HG03139 (cell line): ENCODE results near the gene PTPRD.
"Not testable (repeated sequence)": the region's sequence is repeated elsewhere in the genome, so short reads cannot be mapped to it uniquely, and the experiment has no call there.

Experiments
- ATAC-seq: cut with Tn5 transposase; IDR thresholded peaks from one replicate; pipeline ENCODE4 v1.9.1; 2021; ENCODE audit not compliant: unreplicated experiment

The PTPRD gene

DNA sequence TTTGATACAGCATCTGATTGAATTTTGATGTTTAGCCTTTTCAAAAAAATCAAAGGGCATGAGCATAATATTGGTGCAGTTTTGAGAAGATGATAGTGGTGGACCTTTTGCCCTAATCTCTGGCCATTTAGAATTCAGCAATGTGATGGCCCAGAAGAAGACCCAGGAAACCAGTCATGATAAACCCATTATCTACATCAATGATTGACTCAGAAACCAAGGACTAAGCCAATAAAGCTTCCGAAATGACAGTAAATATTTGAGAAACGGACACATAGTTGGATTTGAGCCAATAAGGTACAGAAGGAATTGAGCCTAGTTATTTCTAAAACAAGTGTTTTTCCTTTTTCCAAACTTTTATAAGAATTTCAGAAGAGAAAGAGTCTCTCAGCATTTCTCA is 1654.4 kb downstream of the PTPRD start:
- no peak for ATAC-seq

DNA sequence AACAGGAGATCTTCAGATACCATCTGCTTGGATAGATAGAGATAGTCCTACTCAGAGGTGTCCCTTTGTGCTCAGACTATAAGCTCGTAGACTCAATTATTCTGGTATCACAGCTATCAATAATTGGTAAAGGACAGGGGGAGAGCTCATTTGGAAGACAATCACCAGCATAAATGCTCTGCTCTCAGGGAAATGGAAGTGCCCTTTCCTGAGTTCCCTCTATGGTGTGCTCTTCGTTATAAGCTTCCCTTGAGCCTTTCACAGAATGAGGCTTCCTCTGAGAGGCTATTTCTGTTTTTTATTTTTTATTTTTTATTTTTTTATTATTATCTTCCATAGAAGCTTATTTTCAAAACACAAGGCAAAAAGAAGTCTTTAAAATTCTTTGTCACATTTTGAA is 1657.5 kb downstream of the PTPRD start:
- ATAC-seq, result no peak

DNA sequence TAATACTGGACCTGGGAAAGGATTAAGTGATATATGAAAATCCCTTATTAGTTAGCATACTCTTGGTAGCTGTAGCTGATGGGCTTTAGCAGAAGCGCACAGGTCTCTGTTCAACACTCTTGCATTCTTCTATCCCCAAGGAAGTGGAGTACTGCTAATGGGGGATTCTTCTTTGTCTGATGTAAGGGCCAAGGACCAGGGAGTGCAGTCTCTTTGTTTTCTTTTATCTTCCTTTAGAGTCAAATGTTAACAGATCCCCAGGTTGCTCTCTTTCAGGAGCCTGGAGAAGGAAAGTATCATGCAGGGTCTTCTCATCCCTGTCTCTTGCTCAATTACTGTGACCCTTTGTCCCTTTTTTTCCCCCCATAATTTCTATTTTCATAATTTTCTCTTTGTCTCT is 1666.3 kb downstream of the PTPRD start:
- no peak for ATAC-seq

DNA sequence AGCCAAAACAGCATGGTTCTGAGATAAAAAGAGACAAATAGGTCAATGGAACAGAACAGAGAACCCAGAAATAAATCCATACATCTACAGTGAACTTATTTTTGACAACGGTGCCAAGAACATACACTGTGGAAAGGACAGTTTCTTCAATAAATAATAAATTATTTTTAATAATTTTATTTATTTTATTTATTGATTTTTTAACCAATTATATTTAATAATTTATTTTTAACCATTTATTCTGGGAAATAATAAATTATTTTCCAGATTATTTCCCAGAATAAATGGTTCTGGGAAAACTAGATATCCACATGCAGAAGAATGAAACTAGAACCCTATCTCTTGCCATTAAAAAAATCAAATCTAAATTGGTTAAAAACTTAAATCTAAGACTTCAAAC is 1669.4 kb downstream of the PTPRD start:
- no peak for ATAC-seq

- no peak for ATAC-seq
Measured at GRCh38 chr9:8940650-8941049, 1672.2 kb downstream of the PTPRD start.

DNA sequence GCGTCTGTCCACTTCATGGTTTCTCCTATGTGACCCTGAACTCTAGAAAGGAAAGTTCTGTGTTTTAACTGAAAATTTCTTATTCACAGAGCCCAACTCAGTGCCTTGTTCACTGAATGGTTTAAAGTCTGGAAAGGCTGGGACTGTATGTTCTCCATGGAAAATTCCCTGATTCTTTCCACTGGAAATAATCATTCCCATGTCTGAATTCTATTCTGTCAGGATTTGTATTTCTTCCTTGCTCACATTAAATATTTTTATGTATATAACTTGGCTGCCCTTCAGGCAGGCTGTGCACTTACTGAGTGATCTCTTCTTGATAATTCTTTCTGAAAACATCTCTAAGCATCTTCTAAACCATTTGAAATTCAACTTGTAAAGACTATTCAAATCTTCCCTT is 1686.3 kb downstream of the PTPRD start:
- no peak for ATAC-seq

DNA sequence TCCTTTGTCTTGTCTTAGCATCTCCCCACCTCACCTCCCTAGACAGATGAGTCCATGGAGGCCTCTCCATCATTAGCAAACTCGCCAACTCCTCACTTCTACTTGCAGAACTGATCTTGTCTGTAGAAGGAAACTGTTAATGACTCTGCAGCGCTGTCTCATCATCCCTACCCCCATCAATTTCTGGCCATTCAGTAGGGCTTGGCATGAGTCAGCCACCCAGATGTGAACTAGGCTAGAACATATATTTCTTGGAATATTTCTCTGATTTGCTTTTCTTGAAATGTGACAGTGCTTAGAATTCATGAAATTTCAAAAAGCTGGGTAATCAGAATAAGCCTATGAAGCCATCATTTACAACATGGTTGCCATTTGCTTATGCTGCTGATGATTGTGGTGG is 1688.2 kb downstream of the PTPRD start:
- ATAC-seq, result no peak

DNA sequence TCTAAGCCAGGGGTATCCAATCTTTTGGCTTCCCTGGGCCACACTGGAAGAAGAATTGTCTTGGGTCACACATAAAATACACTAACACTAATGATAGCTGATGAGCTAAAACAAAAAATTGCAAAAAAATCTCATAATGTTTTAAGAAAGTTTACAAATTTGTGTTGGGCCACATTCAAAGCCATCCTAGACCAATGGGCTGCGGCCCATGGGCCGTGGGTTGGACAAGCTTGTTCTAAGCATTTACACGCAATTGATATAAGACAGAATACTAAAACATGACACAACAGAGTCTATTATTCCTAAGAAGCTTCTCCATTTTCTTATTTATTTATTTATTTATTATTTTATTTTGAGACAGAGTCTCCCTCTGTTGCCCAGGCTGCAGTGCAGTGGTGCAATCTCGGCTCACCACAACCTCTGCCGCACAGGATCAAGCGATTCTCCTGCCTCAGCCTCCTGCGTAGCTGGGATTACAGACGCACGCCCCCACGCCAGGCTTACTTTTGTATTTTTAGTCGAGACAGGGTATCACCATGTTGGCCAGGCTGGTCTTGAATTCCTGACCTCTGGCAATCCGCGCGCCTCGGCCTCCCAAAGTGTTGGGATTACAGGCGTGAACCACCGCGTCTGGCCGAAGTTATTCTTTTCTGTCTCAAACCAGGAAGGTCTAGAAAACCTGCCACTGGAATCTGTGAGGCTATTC is 1692.2 kb downstream of the PTPRD start:
- ATAC-seq, result not testable (repeated sequence)

GRCh38 chr9:8917956-8918739 is 1694.7 kb downstream of the PTPRD start:
- ATAC-seq, result no peak

DNA sequence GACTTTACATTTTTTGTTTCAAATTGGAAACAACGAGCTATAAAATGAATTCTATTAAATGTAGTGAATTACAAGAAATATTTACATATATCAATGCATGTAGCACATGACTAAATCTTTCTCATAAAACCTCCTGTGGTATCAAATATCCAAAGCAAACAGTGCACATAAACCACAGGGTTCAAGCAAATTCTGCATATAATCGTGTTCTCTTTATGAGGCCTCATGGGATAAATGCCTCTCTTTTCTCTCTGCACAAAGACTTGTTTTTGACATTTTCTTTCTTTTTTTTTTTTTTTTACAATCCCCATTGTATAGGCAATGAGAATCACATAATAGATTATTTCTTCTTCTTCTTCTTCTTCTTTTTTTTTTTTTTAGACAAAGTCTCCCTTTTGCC is 1696.0 kb downstream of the PTPRD start:
- no peak for ATAC-seq

GRCh38 chr9:8907868-8908267 is 1704.9 kb downstream of the PTPRD start:
- no peak for ATAC-seq

DNA sequence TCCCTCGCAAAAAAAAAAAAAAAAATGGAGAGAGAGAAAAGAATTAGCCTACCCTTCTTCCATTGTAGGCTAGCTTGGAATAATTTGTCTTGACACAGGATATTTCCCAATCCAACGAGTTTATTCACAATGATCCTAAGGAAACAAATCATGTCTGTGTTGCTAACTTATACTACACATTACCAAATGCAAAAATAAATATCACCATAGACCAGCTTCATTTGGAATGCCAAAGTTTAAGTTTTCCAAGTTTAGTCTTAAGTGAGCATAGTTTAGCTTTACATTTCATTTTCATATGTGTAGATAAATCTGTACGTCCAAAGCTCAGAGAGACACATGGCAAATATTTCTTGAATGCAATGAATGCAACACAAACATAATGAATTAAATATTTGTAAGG is 1707.1 kb downstream of the PTPRD start:
- no peak for ATAC-seq

DNA sequence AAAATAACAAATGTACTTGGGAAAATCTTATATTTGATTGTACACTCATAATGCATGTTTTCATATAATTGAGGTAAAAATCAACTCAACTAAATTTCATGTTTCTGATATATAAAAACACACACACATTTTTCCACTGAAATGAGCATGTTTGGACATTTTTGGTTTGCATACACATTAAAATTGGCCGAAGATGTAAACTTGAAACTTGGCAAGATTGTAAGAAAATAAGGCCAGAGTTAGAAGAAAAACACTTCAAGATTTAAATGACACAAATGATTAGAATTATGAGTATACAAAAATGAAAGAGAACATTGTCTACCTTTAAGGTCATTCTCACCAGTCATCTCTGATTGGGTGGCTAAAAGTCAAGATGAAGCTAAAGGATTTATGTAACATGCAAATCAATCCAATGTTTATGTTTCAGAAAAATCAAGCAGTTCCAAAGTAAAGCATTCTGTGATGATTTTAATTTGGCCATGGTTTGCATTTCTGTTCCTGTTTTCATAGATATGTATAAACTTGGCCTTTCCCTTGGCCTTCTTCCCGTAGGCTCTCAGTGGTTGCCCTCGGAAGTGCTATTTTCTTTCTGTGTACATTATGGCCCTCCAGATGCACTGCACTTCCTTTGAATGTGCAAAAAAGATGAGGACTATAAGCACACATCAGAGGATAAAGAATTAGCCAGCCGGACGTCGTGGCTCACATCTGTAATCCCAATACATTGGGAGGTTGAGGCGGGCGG is 1707.9 kb downstream of the PTPRD start:
- no peak for ATAC-seq

GRCh38 chr9:8903077-8903476 is 1709.7 kb downstream of the PTPRD start:
- no peak for ATAC-seq

- ATAC-seq, result no peak
Measured at GRCh38 chr9:8901146-8901545, 1711.7 kb downstream of the PTPRD start.

DNA sequence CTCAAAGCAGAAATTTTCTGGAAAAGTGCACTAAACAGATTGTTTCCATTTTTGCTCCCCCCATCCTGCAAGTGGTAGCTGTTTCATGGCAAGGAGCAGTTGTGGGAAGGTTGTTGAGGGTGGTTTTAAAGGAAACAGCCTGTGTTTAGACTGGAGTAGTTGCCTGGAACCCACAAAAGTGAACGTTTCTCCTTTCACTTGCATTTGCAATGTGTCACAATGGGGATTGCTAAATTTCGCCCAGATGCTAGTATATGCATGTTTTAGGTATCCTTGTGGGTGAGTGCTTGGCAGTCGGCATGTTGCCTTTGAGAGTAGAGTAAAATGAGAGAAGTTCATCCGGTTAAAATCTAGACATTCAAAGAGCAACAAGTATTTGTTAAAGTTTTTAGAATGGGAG is 1713.3 kb downstream of the PTPRD start:
- ATAC-seq, result no peak

- ATAC-seq, result no peak
Measured at GRCh38 chr9:8895861-8896224, 1717.0 kb downstream of the PTPRD start.

DNA sequence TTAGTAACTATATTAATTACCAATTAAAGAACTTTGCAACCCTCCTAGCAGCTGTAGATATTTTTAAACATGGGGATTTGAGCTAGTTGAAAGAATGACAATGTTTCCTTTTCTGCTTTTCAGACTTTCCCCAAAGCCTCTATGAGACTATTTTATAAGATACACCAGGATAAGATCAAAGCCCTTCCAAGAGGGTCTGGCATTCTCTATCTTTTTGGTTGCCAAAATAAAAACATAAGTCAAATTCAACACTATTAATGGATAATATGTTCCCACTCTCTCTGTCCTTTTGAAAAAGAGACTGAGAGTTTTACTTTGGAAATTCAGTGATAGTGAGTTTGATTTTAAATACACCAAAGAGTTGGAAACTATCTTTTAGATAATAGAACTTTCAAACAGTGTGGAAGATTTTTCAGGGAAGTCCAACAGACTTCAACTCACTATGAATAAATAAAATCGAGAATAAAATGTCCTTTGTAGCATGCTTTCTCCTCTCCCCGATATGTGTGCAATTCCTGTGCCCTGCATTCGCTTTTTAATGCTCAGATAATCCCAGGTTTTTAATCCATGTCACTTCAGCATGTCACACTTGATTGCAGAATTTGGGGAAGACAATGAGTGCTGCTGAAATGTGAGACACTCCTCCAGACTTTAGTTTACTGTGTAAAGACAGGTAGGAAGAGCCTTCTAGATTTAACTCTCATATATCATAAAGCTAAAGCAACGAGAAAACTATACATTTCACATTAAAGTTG is 1717.5 kb downstream of the PTPRD start:
- ATAC-seq, result no peak

DNA sequence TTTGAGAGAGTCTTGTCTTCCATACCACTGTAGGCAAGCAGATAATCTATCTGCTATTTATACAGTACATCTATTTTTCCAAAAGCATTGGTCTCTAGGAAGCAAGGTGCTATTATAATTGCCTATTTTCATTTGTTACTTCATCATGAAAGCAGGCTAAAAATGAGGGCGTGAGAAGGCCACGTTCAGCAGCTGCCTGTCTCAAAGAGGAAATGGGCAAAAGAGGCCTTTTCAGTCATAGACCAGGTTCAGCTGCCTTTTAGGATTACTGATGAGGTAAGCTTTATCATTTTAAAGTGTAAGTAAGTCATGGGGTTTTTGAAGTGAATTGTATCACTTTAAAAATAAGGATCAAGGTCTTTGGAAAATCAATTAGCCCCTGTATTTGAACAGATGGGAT is 1722.1 kb downstream of the PTPRD start:
- ATAC-seq, result no peak

- no peak for ATAC-seq
Measured at GRCh38 chr9:8889100-8889499, 1723.7 kb downstream of the PTPRD start.

DNA sequence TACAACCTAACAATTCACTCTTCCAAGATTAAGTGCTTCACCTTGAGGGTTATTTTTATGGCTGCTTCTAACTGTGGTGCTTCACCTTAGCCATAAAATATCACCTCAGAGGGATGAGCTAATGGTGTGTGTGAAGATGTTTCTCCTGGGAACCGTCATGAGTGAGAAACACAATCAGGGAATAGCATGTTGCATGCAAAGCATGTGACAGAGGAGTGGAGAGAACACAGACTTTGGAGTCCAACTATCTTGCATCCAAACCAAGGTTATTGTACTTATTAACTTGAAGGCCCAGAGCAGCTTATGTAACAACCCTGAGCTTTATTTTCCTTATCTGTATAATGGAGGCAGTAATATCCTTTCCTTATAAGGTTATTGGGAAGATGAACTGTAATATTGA is 1724.2 kb downstream of the PTPRD start:
- no peak for ATAC-seq
